ENCODE data around the gene EIF4H.
"Not testable (repeated sequence)": the region's sequence is repeated elsewhere in the genome, so short reads cannot be mapped to it uniquely, and the experiment has no call there.

Gene EIF4H

DNA sequence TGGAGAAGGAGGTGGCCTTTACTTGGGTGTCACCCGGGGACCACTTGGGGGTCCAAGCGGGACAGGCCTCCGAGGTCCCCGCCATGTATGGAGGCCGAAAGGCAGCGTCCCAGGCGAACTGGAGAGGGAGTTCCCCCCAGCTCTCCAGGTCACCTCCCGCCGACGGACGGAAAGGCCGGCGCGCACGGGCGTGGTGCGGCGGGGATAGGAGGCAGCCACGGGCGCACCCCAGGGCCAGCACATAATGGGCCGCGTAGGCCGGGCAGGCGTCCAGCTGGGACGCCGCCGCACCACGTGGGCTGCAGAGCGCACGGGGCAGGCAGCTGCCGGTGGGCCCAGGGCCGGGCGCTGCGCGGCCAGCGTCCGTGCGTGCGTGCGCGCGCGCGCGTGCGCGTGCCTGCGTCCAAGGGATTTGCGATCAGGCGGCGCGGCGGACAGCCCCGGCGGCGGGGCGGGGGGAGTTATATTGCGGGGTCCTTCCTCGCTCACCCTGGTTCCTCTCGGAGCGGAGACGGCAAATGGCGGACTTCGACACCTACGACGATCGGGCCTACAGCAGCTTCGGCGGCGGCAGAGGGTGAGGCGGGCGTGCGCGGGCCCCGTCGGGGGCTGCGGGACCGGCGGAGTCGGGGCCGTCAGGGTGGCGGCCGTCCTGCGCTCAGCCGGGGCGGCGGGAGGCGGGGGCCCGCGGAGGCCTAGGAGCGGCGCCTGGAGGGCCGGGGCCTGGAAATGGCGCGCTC is at the start of gene EIF4H:
Gene EIF4H, plus strand, starts transcription at position 491 of the 740 bp plus-strand sequence. Its CDS starts 28 bp downstream, at position 519.
- peak; percentile 91 for DNase-seq (ENCODE audit: low spot score)

DNA sequence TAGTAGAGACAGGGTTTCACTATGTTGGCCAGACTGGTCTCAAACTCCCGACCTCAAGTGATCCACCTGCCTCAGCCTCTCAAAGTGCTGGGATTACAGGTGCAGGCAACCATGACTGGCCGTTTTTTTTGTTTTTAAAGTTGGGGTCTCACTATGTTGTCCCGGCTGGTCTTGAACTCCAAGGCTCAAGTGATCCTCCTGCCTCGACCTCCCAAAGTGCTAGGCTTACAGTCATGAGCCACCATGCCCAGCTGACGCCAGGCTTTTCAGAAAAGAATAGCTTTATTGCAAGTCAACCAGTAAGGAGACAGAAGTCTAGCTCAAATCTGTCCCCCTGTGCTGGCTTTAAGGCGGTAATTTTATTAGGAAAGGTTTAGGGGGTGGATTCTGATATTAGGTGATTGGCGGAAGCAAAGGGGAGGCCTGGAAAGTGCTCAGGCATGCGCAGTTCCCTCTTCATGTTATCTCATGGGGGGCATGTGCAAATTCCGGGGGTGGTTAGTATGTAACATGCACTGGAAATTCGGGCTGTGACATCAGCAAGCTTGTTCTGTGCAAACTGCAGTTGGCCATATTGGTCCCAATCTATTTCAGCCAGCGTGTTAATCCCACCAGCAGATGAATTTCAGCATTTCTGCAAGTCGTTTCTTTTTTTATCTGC is 47.8 kb upstream of the EIF4H start:
- no peak for DNase-seq (ENCODE audit: low spot score)

DNA sequence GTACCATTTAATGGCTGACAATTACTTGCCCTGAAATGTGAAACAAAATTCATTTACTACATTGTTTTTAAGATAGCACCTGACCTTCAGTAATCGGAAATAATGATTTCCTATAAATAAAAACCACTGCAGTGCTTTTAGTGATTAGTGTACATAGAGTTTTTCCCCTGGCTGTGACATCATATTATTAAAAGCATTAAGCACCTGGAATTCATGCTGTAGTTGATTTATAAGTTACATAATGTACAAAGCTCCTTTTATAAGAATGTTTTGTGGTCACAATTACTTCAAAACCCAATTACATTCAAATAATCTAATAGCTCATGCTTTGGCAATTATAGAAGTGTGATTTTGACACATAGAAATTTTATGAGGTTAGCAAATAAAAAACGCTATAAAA is 44.3 kb upstream of the EIF4H start:
- no peak for DNase-seq (ENCODE audit: low spot score)

DNA sequence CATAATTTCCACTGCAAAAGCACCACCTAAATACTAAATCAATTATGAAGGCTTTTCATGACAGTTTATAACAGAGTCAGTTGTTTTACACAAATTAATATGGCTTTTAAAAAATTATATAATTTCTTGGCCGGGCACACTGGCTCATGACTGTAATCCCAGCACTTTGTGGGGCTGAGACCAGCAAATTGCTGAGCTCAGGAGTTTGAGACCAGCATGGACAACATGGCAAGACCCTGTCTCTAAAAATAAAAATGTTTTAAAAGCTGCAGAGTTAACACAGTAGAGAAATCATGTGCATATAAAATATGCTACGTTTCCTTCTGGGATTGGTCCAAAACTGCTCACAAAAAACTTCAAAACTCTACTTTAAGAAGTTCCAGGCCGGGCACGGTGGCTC is 43.6 kb upstream of the EIF4H start:
- DNase-seq (ENCODE audit: low spot score) = no peak

DNA sequence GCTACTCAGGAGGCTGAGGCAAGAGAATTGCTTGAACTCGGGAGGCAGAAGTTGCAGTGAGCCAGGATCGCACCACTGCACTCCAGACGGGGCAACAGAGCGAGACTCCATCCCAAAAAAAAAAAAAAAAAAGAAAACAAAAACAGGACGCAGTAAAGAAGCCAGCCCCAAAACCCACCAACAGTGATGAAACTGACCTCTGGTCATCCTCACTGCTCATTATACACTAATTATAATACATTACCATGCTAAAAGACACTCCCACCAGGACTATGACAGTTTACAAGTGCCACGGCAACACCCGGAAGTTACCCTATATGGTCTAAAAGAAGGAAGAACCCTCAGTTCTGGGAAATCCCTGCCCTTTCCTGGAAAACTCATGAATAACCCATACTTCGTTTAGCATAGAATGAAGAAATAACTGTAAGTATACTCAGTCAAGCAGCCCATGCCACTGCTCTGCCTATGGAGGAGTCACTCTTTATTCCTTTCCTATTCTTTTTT is 40.0 kb upstream of the EIF4H start:
- no peak for DNase-seq (ENCODE audit: low spot score)

DNA sequence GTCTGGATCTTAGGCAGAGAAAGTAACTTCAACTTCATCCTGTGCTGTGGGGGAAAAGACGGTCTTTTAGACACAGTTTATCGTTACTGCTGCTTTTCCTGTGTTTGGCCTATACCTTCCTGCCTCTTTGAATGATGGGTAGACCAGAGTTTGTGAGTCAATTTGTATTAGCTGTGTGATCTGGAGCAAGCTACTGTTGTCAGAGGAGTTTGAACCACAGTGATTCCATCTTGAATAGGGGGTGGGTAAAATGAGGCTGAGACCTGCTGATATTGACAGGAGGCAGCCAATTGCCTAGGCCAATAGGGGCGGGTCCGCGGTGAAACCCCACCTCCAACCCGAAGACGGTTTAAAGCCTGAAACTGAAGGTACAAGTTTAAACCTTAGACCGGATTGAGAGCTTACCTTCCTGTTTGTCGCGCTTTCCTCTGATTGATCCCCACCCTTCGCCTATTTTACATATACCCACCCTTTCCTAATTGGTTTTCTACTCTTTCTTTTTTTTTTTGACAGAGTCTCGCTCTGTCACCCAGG is 35.8 kb upstream of the EIF4H start:
- no peak for DNase-seq (ENCODE audit: low spot score)

DNA sequence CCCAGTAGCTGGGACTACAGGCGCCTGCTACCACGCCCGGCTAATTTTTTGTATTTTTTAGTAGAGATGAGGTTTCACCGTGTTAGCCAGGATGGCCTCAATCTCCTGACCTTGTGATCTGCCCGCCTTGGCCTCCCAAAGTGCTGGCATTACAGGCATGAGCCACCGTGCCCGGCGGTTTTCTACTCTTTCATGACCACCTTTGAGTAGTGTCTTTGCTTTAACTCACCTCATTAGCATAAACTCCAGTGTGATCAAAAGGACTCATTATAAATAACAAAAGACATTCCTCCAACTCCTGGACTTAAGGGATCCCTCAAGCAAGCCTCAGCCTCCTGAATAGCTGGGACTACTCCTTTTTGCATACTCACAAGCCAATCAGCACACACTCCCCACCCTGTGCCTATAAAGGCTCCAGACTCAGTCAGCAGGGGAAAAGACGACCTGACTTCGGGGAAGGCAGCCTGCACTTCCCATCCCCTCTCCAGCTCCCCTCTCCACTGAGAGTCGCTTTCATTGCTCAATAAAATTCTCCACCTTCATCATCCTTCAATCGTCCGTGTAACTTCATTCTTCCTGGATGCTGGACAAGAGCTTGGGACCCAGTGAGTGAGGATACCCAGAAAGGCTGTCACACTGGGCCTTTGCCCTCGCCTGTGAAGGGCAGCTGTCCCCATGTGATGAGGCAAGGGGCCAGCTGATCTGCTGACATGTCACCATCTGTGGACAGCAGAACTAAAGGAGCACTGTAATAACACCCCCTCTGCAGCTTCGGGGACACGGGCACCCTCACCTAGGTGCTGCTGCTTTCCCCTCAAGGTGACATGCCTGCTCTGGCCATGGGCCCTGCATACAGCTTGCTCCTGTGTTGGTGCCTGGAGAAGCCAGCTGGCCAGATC is 35.0 kb upstream of the EIF4H start:
- DNase-seq (ENCODE audit: low spot score) = no peak

DNA sequence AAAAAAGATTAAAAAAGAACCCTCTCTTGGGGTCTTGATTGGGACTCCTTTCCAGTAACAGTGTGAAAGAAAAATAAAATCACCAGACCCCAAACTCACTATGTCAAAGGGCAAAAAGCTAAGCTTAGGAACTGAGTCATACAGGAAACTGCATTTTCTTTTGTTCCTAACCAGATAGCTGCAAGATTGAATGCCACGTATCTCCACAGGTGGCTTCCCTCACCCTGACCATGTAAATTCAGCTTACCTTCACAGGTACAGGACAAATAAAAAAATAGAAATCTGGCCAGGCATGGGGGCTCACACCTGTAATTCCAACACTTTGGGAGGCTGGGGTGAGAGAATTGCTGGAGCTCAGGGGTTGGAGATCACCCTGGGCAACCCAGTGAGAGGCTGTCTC is 32.5 kb upstream of the EIF4H start:
- DNase-seq (ENCODE audit: low spot score) = no peak

DNA sequence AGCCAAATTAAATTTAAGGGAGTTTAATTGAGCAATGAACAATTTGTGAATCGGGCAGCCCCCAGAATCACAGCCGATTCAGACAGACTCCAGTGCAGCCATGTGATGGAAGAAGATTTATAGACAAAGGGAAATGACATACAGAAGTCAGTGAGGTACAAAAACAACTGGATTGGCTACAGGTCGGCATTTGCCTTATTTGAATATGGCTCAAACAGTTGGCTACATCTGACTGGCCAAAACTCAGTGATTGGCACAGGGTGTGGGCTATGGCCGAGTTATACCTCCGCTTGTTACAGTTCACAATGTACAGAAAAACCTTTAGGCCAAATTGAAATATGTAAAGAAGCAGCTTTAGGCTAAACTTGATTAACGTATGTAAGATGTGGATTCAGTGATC is 30.8 kb upstream of the EIF4H start:
- no peak for DNase-seq (ENCODE audit: low spot score)

DNA sequence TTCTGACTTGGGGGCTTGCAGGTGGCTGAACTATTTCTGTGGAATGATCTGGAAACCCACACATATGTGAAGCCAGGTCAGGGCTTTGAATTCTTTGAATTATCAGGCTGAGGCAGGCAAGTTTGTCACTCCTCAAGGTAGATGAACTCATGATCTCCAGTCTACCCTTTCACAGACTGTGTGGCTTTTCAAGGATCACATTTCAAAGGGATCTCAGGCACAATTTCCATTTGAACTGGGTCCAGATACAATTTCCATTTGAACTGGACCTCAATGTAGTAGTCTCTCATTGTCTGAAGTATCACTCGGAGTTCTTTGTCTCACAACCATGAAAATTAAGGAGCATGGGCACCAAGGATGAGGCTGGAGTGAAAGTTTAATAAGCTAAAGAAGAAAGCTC is 25.7 kb upstream of the EIF4H start:
- DNase-seq (ENCODE audit: low spot score) = no peak

DNA sequence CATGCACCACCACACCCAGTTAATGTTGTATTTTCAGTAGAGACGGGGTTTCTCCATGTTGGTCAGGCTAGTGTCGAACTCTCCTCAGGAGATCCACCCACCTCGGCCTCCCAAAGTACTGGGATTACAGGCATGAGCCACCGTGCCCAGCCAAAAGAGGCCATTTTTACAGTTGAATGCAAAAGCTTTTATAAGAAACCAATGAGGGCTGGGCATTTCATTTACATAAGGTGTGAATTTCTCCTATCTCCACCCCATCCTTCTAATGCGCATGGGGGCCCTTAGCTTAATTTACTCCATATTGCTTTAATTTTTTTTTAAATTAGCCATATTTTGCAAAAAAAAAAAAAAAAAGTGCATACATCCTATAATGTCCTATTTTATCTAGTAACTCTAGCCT is 25.1 kb upstream of the EIF4H start:
- no peak for DNase-seq (ENCODE audit: low spot score)

DNA sequence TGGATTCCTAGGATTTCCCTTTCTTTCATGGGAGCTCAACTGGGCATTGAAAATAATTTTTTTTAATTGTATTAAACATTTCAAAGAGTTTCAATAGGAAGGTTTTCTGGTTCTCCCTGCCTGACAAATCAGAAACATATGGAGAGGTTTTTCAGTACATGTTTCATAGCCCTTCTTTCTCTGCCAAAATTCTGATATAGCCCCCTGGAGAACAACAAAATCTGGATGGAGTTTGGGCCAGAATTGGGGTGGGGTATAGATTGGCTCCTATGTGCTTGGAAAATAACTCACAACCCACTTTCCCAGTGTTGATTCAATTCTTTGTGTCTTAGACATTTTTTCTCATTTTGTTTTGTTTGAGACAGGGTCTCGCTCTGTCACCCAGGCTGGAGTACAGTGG is 24.6 kb upstream of the EIF4H start:
- DNase-seq (ENCODE audit: low spot score) = no peak

DNA sequence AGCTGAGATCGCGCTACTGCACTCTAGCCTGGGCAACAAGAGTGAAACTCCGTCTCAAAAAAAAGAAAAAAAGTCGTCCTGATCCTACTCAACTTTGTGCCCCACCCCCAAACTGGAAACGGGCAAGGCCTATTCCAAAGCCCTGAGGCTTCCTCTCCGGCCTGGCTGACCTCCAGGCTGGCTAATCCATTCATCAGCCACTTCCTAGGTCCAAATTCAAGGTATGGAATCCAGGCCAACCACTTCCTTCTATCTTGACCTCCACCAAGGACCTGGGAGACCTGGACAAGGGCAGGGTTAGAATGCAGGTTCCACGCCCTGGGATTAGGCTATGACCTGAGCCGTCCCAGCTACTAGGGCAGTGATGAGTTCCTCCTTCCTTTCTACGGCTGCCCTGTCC is 20.4 kb upstream of the EIF4H start:
- DNase-seq (ENCODE audit: low spot score) = no peak

DNA sequence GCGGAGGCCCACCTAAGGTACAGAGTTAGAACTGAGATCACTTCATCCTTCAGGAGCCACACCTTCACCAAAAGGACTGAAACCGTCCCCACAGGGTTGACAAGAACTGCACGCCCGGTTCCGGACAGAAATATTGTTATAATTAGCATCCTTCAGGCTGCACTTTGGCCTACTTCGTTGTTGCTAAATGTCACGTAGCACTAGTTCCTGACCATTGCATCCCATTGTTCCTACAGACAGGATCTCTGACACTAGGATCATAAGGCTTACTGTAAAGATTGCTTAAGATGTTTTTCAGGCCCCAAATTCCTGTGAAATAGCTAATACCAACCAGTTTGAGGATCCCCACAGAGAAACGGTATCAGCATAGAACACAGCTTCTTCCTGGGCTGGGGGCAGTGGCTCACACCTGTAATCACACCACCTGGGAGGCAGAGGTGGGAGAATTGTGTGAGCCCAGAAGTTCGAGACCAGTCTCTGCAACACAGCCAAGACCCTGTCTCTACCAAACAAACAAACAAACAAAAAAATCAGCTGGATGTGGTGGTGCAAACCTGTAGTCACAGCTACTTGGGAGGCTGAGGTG is 18.3 kb upstream of the EIF4H start:
- no peak for DNase-seq (ENCODE audit: low spot score)

DNA sequence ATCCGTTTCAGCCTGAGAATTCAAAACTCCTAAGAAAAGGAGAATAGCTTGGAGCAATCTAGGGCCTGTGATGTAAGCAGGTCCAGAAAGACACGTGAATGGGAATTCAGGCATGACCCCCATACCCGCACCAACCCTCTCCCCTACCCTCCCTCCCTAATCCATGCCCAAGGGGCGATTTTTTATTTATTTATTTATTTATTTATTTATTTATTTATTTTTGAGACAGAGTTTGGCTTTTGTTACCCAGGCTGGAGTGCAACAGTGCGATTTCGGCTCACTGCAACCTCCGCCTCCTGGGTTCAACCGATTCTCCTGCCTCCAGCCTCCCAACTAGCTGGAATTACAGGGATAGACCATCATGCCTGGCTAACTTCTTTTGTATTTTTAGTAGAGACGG is 16.6 kb upstream of the EIF4H start:
- DNase-seq (ENCODE audit: low spot score) = no peak

DNA sequence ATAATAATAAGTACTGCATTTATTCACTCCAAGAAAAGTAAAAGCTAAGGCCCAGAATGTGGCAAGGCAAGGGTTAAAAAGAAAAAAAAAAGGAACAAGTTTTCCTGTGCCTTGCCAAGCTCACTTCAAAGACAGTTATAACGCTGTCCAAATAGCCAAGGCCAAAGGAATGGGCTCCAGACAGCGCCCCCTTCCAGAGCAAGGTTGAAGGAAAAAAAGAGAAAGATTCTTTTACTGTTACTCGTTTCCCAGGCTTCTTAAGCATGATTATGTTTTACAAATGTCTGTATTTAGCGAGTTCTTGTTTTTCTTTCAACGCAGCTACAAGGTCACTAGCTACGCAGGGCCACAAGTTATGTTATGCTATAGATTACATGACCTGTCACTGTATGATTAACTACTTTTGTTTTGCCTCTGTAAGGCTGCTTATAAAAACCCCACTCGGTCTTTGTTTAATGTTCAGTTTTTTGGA is 9.1 kb upstream of the EIF4H start:
- DNase-seq (ENCODE audit: low spot score) = no peak

DNA sequence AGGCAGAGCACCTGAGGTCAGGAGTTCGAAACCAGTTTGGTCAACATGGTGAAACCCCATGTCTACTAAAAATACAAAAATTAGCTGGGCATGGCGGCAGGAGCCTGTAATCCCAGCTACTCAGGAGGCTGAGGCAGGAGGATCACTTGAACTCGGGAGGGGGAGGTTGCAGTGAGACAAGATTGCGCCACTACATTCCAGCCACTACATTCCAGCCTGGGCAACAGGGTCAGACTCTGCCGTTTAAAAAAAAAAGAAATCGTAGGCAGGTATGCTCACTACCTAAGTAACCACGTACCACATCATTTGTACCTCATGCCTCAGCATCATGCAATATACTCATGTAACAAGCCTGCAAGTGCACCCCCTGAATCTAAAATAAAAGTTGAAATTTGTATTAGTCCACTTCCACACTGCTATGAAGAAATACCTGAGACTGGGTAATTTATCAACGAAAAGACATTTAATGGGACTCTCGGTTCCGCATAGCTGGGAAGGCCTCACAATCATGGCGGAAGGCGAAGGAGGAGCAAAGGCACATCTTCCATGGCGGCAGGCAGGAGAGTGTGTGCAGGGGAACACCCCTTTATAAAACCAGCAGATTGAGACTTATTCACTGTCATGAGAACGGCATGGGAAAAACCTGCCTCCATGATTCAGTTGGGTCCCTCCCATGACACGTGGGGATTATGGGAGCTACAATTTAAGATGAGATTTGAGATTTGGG is 8.1 kb upstream of the EIF4H start:
- no peak for DNase-seq (ENCODE audit: low spot score)

DNA sequence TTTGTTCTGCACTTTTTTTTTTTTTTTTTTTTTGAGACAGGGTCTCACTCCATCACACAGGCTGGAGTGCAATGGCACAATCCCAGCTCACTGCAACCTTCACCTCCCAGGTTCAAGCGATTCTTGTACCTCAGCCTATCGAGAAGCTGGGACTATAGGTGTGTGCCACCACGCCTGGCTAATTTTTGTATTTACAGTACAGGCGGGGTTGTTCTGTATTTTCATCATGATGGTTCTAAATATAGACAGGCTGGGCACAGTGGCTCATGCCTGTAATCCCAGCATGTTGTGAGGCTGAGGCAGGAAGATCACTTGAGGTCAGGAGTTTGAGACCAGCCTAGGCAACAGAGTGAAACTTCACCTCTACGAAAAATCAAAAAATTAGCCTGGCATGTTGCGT is 6.8 kb upstream of the EIF4H start:
- DNase-seq (ENCODE audit: low spot score) = not testable (repeated sequence)

DNA sequence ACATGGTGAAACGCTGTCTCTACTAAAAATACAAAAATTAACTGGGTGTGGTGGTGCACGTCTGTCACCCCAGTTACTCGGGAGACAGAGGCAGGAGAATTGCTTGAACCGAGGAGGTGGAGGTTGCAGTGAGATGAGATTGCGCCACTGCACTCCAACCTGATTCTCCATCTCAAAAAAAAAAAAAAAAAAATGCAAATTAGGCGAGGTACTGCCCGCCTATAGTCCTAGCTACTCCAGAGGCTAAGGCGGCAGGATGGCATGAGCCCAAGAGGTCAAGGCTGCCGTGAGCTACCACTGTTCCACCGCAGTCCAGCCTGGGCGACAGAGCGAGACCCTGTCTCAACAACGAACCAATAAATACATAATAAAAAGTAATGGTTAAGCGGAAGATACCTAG is 1.1 kb upstream of the EIF4H start:
- DNase-seq (ENCODE audit: low spot score) = no peak

DNA sequence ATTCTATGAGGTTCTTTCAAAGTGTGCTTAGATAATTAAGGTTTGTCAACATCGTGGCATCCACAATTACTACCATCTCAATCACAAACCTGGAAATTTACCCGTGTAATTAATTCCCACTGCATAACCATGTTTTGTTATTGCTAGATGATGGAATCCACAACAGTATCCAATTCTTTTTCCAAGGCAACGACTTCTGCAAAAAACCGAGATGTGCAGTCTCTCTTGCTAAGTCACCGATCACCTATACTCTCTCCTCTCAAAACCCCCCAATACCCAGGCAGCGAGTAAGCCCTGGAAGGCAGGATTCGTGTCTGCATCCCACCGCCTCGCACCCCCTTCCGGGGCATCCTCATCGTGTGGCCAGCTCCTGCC is 678 bp upstream of the EIF4H start:
- DNase-seq (ENCODE audit: low spot score) = no peak

DNA sequence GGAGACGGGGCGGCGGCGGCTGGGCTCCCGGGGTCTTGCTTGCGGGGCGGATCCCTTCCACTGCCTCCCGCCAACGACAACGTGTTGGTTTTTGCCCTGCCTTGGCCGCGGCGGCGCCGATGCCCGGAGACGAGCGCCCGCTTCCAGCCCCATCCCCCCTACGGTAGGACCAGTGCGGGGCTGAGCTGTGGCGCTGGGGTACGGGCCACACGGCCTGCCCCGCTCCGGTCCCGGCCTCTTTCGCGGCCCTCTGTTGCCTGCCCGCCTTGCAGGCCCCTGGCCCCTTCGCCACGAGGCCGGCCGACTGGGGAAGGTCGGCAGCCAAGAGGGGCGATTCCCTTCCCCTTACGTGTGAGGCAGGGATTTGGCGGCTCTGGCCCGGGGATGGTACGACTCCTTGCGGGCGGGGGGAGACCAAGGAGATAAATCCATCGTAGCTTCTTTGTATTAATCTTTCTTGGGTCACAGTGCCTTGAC is 488 bp downstream of the EIF4H start:
- DNase-seq (ENCODE audit: low spot score) = peak; percentile 9

All from CD4-positive, alpha-beta T cell treated with Interleukin-6 at 100 ng/mL for 8 hours (primary cell).